Epithelial cell of prostate (primary cell): Measurements from ENCODE around the gene MAPKBP1.

Experiments
- DNase-seq: peaks from one replicate; pipeline ENCODE4 v3.0.0-alpha.2; 2011; ENCODE audit warnings: low read depth, low spot score
- H3K27ac ChIP-seq: fragments of 450-650 bp; 2 replicates; pipeline ENCODE4 v1.5.1; 2017; ENCODE audit warnings: mild to moderate bottlenecking

The MAPKBP1 gene

DNA sequence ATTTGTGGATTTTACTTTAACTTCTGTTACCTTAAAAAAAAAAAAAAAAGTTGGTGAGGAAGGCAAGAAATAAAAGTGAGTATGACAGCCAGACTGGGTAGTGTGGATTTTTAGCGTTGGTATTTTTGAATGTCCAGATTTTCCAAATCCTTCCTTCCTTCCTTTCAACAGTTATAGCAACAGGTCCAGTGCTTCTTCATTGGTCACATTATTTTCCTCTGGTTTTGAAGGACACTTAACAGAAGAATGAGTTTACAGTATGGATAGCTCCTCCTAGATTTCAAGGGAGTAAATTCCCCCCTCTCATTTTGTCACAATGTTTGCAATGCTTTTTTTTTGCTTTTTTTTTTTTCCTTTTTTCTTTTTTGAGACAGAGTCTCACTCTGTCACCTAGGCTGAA is 6.4 kb downstream of the MAPKBP1 start:
- peak overlapping the region; percentile 95 for H3K27ac ChIP-seq
- no peak for DNase-seq

DNA sequence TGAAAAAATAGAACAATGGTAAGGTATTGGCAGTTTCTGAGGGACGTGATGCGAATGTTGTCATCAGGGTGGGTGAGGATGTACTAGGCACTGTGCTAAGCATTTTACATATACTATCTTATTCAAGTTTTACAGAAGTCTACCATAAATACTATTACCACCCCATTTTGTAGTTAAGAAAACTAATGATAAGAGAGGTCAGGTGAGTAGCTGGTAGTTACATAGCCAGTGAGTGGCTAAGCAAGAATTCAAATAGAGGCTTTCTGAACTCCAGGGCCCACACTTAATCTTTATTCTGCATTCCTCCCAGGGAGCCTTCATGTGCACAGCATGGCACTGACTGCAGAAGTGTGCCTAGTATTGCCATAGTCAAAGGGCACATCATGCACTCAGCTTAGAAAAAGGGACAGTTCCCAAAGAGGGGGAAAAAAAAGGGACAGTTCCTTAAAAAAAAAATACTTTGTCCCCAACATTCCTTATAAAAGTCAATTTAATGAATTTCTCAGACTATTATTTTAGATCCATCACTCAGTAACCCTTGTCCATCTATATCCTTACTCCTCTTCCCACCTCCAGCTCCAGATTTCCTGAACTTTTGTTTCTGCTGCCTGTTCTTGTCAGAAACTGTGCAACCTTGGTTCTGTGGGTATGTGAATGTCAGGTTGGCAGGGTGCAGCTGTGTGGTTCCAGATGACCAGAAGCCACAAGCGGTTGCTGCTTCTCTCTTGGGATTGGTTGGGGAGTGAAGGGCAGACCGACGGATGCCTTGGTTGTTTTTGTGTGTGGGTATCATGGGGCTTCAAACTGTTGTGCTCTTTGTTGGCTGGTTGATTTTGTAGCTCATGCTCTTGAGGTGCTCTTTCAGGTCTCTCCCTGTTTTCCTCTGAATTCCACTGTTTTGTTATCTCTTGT is 8.3 kb downstream of the MAPKBP1 start:
- H3K27ac ChIP-seq, result no peak overlapping the region
- DNase-seq, result no peak

DNA sequence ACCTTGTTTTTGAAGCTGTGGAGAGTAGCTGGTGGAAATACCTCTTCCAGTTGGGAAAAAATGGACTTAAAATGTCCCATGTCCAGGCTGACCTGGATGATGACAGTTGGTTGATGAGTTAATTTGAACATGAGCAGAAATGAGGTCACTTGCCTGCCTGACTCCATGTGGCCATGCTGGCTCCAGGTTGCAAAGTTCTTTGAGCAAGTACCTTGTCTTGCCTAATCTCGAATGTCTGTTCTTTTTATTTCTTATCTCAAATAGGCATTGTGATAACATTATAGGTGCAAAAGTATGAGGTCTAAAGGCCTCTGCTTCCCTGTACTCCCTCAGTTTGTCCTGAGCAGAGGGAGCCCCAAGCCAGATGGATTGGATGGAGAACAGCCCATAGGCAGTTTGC is 9.0 kb downstream of the MAPKBP1 start:
- no peak for DNase-seq

DNA sequence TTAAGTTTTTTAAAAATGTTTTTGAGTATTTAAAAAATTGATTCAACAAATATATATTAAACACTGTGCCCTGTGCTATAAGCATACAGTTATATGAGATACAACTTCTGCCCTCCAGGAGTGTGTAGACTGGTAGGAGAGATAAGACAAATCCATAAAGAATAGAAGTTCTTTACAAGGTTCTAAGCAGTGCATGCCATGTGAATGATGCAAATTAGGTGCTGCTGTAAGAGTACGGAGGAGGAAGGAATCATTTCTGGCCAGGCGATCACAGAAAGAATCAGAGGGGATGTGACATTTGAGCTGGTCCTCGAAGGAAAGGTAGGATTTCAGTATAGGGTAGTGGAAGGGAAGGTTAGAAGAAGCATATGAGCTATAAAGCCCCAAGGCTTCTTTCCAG is 14.0 kb downstream of the MAPKBP1 start:
- H3K27ac ChIP-seq, result peak overlapping the region; percentile 80
- no peak for DNase-seq

More for the DNA sequence above, 9.0 kb downstream of the MAPKBP1 start:
- no peak overlapping the region for H3K27ac ChIP-seq

DNA sequence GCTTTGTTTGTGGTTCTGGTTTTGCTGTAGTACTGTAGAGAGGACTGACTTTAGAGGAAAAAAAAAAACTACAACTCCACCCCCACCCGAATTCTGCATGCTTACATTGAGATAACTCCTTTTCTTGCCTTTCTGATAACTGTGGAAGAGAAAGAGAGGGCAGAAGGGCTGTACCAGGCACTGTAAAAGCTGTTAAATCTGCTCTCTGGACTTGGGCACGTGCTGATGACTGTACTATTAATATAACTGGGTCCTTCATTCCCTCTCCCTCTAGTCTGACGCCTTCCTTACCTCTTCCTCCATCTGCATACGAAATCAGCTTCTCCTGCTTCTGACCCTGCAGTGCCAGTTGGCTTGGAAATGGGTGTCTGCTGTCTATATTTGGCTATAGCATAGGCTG is 15.0 kb downstream of the MAPKBP1 start:
- peak overlapping the region; percentile 80 for H3K27ac ChIP-seq
- no peak for DNase-seq

DNA sequence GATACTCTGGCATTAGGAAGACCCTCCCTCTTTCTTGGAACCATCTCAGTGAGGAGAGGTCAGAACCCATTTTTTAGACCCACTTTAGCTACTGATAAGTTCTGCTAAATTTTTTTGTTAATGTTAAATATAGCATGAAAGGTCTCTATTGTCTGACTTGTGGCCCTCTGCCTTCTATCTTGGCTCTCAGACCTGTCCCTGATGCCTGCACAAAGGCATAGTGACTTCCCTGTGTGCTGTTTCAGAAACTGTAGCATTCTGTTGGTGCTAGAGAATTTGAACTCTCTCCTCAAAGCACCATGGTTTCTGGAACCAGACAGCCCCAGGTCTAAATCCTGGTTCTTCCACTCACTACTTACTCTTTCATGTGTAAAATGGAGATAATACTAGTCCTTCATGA is 15.4 kb downstream of the MAPKBP1 start:
- peak overlapping the region; percentile 80 for H3K27ac ChIP-seq

DNA sequence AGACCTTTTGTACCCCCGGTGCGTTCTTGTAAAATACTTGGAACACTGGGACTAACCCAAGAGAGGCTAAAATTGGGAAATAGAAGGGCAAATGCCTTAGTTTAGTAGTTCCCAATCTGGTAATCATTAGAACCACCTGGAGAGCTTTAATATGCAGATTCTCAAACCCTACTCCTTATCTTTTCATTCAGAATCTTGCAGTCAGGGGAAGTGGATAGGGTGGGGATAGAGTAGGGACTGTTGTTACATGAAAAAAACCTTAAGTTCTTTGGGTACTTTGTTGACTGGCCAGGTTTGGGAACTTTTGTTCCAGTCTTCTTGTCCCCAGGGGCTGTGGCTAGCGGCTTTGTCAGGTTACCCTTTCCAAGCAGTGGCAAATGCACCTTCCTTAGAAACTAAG is 15.9 kb downstream of the MAPKBP1 start:
- peak overlapping the region; percentile 80 for H3K27ac ChIP-seq
- no peak for DNase-seq

More for the DNA sequence above, 15.4 kb downstream of the MAPKBP1 start:
- no peak for DNase-seq

DNA sequence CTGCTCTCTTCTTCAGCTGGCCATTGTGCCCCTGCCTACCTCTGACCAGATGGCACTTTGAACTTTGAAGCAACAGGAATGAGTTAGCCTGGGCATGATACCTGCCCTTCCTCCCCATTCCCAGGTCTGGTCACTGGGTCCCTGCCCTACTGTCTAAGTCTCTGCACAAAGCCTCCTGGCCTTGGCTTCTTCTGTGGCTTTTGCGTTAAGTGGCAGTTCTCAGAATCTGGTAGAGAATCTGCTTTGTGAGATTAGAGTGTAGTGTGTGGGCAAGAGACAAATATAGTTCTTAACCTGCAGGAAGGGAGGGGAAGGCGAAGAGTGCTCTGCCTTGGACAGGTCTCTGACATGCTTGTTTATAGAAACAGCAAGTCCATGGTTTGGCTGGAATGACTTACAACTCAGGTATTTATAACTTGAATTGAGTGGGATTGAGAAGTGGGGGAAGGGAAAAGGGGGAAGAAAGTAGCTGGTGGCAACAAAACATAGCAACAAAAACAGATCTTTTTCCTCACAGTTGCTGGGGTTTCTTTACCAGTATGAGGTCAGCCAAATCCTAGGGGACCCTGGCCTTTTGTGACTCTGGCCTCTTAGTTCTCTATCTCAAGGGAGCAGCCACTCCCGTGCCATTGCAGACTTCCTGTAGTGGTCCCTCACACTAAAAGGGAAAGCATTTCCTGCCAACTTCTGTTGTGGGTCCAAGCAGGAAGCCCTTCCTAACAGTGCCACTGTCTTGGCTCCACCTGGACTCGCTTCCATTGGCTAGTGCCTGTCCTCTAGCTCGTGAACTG is 16.7 kb downstream of the MAPKBP1 start:
- peak overlapping the region; percentile 80 for H3K27ac ChIP-seq
- DNase-seq, result no peak

DNA sequence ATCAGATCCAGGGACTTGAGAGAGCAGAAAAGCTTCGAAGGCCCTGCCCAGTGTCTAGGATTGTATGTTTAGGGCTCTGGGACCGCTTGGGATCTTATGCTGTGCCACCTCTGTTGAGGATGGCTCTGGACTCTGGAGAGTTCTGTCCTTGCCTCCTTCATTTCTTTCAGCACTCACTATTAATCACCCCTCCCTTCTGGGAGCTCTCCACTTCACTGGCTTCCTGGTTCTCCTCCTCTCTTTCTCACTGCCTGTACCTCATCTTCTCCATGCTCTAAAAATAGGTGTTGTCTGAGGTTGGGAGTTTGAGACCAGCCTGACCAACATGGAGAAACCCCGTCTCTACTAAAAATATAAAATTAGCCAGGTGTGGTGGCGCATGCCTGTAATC is 17.3 kb downstream of the MAPKBP1 start:
- DNase-seq, result no peak
- H3K27ac ChIP-seq, result peak overlapping the region; percentile 80

DNA sequence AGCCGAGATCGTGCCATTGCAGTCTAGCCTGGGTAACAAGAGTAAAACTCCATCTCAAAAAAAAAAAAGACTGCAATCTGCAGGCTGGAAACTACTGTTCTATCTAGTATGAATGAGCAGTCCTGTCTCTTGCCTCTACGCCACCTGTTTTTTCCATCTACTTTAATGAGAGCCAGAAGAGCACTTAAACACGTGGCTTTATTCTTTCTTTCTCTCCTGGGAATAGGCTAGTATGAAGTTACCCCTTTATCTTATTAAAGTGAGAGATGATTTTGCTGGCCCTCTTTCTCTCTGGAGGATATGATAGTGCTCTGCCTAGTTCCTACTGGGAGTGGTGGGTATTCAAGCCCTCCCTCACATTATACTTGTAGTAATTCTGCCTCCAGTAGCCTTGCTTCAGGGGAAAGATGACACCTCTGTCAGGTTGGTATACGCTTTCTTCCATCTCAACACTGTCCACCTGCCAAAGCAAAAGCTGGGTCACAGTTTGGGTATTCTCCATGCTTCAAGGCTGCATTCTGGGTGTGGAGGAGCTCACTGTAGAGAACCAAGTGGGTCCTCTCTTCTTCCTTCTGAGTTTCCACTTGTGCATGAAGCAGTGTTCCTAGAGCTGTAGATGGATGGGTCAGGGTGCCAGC is 17.8 kb downstream of the MAPKBP1 start:
- no peak for DNase-seq
- H3K27ac ChIP-seq, result peak overlapping the region; percentile 80

DNA sequence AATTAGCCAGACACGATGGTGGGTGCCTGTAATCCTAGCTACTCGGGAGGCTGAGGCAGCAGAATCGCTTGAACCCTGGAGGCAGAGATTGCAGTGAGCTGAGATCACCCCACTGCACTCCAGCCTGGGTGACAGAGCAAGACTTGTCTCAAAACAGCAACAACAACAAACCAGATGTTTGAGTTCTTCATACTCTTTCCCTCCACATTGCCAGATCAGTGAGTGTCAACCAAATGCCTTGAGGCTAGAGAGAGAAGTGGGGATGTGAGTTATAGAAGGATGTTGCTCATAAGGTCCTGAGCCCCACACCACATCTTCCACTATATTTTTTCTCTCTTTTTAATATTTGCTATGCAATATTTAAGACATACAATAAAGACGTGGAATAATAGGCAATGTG is 19.8 kb downstream of the MAPKBP1 start:
- peak overlapping the region; percentile 80 for H3K27ac ChIP-seq
- no peak for DNase-seq

DNA sequence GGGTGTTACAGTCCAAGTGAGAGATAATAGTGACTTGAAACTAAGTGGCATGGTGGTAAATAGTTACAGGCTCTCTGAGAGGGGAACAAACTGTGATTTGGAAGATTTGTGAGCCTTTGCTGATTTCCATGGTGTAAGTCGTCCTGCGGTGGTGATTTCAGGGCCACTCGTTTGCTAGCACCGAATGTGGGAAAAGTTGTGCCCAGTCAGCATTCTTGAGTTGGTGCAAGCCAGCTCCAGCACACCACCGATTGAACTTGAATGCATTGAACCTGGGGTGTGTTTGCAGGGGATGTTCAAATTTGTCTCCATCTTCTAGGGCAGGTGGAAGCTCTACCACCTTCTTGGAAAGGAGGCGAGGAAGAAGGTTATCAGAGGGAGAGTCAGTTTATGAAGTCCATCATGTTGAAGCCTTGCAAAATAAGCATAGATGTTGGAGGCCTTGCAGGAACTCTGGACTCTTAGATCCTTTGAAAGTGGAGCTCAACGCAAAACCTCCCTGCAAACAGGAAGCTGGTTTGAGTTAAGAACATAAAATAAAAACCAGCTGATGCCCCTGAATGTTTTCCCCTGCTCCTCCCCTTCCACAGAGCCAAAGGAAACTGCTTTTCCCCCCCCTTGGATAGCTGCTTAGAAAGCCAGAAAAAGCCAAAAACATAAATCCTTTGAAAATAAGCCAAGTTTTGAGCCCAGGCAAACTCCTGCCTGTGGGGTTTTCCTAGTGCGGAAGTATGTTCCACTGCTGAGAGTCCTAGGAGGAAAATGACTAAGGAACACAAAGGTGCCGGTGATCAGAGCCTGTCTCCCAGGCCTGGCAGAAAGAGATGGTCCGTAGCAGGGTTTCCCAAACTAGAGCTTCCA is 21.9 kb downstream of the MAPKBP1 start:
- H3K27ac ChIP-seq, result peak overlapping the region; percentile 80
- DNase-seq, result no peak

DNA sequence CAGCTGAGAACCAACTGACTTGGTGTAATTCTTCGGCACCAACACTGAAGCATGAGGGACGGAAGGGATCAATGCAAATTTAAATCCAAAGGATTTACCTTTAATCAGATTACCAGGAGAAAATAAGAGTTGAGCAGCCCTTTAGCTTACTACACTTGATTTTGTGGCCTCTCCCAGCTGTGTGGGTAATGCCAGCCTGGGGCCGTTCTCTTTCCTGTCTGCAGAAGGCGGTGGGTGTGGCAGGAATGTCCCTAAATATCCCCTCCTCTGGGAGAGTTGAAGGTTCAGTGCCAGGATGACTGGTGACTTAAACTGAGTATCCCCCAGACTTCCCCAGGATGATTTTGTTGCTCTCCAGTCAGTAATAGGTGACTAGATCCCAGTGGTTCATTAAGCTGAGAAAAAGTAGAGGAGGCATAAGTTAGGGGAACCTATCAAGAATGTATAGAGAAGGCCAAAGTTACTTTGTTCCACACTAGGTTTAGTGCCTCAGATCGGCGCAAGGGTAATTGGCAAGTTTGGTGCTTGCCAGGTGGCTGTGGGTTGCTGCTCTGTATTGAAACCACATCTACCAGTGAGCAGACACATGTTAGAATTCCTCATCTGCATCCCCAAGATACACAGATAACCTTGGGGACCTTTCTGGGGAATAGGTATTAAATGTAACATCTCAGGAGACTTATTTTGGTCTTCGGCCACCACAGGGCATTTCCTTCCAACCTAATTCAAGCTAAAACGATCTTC is 23.1 kb downstream of the MAPKBP1 start:
- no peak for DNase-seq
- H3K27ac ChIP-seq, result peak overlapping the region; percentile 80

DNA sequence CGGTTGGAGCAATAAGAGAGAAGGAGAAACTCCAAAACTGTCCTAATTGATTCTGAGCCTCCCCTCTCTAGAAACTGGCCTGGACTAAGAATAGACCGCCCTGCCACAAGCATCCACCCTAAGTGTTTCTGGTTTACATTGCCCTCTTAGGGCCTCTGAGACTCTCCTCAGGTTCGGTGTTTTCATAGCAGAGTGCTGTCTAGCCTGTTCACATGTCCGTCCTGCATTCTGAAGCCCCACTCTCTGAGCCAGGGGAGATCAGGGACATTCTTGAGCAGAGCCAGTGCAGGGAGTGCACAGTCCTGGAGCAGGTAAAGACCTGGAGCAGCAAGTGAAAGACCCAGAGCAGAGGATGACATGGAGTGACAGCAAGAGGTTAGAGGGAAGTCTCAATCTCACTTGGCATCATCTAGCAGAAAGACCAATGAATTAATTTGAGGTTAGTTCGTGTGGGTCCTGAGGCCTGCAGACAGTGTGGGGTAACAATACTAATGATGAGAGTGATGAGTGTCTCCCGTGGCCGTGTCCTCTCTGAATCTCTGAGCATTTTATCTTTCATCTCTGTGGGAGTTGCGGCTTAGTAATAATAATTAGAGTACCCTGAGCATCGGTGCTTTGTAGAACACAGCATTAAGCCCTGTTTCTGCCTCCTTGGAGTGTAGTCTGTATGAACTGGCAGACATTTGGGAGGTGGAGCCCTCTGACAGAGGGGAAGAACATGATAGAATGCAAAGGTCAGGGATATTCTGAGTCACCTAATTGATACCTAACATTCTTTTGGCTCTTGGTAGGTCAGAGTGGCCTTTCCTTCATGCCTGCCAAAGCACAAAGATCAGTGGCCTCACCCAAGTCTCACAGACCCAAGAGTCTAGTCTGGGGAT is 24.6 kb downstream of the MAPKBP1 start:
- H3K27ac ChIP-seq, result peak overlapping the region; percentile 94
- DNase-seq, result no peak

DNA sequence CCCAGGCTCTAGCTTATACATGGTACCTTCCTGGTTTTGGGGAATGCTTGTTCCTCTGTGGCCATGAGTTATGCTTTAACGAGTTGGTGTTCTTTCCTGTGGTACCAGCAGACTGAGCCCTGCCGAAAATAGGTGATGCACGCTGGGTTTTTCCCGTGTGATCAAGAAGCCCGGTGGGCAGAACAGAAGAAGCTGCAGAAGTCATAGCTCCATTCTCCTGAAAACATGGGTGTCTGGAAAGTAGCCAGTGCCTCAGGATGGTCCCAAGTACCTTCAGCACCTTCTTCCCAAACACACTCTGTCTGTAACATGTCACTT is 25.2 kb downstream of the MAPKBP1 start:
- DNase-seq, result no peak
- peak overlapping the region; percentile 94 for H3K27ac ChIP-seq

DNA sequence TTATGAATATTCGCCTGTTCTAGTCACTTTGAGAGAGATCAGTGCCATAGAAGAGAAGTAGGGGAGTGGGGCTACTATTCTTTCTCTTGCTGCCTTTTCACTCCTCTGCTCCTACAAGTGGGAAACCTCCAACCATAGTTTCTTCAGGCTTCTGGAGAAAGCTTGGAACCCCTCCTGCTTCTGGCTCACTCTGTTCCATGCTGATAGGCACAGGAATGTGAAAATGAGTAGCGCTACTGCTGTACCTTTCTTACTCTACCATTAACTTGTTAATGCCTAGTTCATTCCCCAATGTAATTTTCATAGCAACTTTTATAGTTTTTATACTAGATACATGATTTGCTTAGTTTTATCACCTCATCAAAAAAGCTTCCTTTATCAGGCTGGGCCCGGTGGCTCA is 26.9 kb downstream of the MAPKBP1 start:
- no peak for DNase-seq
- peak overlapping the region; percentile 94 for H3K27ac ChIP-seq

DNA sequence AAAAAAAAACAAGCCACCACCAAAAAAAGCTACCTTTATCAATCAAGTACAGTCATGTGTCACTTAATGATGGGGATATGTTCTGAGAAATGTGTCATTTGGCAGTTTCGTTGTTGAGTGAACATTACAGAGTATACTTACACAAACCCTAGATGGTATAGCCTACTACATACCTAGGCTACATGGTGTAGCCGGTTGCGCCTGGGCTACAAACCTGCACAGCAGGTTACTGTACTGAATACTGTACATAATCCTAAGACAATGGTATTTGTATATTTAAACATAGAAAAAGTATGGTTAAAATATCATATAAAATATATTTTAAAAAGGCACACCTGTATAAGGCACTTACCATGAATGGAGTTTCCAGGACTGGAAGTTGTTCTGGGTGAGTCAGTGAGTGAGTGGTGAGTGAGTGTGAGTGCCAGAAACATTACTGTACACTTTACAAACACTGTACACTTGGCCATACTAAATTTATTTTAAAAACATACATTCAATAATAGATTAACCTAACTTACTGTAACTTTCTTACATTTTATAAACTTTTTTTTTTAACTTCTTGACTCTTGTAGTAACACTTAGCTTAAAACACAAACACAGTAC is 27.7 kb downstream of the MAPKBP1 start:
- DNase-seq, result no peak
- H3K27ac ChIP-seq, result peak overlapping the region; percentile 94

DNA sequence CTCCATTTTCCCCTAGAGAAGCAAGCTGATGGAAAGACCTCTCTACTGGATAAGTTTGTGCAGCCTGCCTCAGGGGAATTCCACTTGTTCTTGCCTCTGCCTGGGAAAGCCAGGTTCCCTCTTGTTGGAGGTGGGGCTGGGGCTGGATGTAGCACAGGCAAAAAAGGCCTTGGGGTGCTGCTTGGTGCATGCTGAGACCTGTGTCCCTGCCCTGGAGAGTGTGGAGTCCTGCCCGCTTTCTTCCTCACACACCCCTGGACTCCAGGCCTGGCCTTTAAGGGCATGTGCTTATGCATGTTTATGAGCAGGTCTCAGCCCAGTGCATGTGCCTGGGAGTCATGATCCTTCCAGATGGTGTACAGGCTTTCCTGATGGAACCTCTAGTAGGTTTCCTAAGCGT is 30.1 kb downstream of the MAPKBP1 start:
- peak; percentile 89 for DNase-seq
- H3K27ac ChIP-seq, result peak overlapping the region; percentile 94
